Activated CD4-positive, alpha-beta T cell treated with anti-CD3 and anti-CD28 coated beads for 1 hour (primary cell): ENCODE results near the gene IRGM.
A peak's percentile ranks its signal among the peaks of the same experiment; 100 is the strongest.
"Not testable (repeated sequence)": the region's sequence is repeated elsewhere in the genome, so short reads cannot be mapped to it uniquely, and the experiment has no call there.

ENCODE experiments used
- DNase-seq: peaks from one replicate; pipeline ENCODE4 v3.0.0-alpha.2; 2020

The IRGM gene, protein sequence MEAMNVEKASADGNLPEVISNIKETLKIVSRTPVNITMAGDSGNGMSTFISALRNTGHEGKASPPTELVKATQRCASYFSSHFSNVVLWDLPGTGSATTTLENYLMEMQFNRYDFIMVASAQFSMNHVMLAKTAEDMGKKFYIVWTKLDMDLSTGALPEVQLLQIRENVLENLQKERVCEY

DNA sequence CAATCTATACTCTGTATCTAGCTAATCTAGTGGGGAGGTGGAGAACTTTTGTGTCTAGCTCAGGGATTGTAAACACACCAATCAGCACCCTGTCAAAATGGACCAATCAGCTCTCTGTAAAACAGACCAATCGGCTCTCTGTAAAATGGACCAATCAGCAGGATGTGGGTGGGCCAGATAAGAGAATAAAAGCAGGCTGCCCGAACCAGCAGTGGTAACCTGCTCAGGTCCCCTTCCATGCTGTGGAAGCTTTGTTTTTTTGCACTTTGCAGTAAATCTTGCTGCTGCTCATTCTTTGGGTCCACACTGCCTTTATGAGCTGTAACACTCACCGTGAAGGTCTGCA is at the start of gene IRGM:
Gene IRGM, plus strand, starts transcription at position 214 of the 346 bp plus-strand sequence. CDS start 1,603 bp downstream, outside the sequence.
- not testable (repeated sequence) for DNase-seq

GRCh38 chr5:150797384-150797783 is 48.9 kb upstream of the IRGM start:
- DNase-seq: no peak

DNA sequence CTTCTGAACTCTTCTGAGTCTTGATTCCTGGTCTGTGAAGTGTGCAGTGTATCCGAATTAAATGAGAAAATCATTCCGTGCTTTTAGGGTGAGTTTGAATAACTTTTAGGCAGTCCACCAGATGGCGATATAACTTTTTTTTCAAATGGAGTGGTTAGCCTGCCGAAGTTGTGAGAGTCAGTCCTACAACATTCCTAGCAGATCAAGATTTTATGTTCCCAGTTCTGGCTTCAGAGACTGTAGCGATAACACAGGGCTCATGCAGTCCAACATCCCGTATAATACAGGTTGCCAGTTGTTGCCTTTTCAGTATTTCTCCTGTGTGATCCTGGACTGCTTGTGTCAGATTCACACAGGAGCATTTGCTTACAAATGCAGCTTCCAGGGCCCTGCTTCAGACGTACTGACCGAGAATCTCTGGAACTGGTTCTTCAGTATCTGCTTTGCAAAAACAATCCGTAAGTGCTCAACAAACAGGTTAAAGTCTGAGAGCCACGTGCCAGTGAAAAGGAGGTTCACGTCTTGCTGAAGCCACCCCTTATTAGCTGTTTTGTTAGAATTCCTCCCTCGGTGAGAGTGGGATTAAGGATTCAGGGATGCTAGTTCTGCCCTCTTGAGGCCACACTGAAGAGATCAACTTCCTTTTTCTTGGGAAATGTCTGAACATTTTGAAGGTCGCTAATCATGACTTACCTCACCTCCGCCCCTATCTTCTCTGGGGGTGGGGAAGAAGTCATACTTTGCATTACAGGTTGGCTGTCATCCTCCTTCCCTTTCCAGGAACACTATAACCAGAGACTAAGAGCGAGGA is 45.0 kb upstream of the IRGM start:
- no peak for DNase-seq

DNA sequence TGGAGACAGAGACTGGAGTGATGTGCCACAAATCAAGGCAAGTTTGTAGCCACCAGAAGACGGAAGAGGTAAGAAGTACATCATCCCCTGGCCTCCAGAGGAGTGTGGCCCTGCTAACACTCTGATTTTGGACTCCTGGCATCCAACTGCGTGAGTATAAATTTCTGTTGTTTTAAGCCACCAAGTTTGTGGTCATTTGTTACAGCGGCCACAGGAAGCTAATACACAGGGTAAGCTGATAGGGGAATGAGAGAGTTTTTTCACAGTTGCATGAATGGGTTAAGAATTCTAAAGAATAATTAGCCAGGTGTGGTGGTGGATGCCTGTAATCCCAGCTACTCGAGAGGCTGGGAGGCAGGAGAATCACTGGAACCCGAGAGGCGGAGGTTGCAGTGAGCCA is 41.9 kb upstream of the IRGM start:
- DNase-seq: no peak

DNA sequence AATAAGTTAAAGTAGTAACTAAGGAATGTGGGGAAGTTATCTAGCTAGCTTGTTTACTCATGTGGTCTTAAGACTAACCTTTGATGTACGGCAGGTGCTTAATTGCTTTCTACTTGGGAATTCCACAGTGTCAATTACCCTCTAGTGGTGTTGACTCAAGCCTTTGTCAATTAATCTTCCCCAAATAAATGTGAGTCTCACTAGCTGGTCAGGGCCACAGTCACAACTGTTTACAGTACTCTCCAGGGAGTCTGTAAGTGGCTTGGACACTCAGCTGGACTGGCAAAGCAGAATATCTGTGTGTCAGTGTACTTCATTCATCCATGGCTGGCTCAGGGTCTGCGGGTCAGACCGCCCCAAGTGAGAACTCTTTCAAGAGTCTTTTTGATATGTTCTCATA is 37.0 kb upstream of the IRGM start:
- DNase-seq: no peak

DNA sequence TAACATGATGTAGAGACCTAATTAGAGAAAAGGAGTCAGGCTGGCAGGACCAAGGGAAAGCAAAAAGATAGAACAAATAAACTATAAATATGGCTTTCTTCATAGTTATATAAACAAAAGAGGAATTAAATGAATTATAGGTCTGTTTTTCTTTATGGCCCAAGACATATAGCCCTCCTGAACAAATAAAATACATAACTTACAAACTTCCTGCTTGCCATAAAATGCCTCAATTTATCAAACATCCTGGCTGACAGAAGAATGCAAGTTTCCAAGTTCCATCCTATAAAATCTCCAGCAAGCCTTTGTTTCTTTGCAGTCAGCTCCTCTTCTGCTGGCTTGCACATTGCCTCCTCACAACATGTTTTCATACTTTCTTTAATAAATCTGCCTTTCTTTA is 31.3 kb upstream of the IRGM start:
- no peak for DNase-seq

GRCh38 chr5:150816946-150817345 is 29.4 kb upstream of the IRGM start:
- DNase-seq: no peak

DNA sequence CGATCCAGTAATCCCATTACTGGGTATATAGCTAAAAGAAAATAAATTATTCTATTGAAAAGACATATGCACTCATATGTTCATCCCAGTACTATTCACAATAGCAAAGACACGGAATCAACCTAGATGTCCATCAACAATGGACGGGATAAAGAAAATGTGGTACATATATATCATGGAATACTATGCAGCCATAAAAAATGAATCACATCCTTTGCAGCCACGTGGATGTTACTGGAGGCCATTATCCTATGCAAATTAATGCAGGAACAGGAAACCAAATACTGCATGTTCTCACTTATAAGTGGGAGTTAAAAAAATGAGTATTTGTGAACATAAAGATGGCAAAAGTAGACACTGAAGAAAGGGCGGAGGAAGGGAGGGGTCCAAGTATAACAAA is 16.6 kb upstream of the IRGM start:
- DNase-seq: no peak

GRCh38 chr5:150831821-150832220 is 14.5 kb upstream of the IRGM start:
- DNase-seq: not testable (repeated sequence)

- no peak for DNase-seq
These were observed 10.3 kb upstream of the IRGM start for GRCh38 chr5:150836064-150836463.

- no peak for DNase-seq
These were observed 9.6 kb upstream of the IRGM start for GRCh38 chr5:150836703-150837102.

GRCh38 chr5:150845185-150845859 is 999 bp upstream of the IRGM start:
- DNase-seq: not testable (repeated sequence)

DNA sequence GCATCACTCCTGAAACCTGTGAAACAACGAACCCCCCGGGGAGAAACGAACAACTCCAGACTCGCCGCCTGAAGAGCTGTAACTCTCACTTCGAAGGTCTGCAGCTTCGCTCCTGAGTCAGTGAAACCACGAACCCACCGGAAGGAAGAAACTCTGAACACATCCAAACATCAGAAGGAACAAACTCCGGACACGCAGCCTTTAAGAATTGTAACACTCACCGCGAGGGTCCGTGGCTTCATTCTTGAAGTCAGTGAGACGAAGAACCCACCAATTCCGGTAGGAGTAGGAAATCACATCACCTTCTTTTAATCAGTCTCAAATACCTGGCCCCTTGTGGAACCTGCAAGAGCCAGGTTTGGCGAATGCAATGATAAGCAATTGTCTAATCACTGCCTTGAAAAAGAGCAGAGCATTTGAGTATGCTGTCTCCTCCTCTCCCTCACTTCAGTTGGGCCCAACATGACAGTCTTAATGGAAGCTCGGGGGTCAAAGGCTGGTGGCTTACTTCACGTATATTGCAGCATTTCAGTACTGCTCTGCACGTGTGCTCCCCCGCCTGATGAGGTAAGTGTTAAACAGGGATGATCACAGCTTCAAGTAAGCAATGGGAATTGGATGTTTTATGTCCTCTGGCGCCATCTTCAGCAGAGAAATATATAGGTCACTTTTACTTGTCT is 473 bp downstream of the IRGM start:
- DNase-seq: peak; percentile 31

GRCh38 chr5:150847334-150847695 is 994 bp downstream of the IRGM start:
- DNase-seq: no peak

DNA sequence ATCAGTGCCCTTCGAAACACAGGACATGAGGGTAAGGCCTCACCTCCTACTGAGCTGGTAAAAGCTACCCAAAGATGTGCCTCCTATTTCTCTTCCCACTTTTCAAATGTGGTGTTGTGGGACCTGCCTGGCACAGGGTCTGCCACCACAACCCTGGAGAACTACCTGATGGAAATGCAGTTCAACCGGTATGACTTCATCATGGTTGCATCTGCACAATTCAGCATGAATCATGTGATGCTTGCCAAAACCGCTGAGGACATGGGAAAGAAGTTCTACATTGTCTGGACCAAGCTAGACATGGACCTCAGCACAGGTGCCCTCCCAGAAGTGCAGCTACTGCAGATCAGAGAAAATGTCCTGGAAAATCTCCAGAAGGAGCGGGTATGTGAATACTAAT is 1.9 kb downstream of the IRGM start:
- DNase-seq: no peak

GRCh38 chr5:150851039-150851438 is 4.7 kb downstream of the IRGM start:
- no peak for DNase-seq

GRCh38 chr5:150853561-150853960 is 7.2 kb downstream of the IRGM start:
- no peak for DNase-seq

GRCh38 chr5:150856700-150857099 is 10.4 kb downstream of the IRGM start:
- not testable (repeated sequence) for DNase-seq

GRCh38 chr5:150860246-150860821 is 14.0 kb downstream of the IRGM start:
- DNase-seq: no peak

DNA sequence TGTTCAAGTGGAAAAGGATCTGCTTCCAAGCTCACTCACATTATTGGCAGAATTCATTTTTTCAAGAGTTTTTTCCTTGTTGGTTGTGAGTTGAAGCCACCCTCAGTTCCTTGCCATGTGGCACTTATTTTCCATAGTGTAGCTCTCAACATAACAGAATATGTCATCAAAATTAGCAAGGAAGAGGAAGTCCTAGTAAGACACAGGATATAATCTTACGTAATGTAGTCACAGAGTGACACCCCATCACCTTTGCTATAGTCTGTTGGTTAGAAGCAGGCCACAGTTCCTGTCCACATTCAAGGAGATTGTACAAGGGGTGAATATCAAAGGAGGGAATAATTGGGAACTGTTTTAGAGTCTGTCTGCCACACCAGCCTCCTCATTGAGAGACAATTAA is 15.7 kb downstream of the IRGM start:
- no peak for DNase-seq

DNA sequence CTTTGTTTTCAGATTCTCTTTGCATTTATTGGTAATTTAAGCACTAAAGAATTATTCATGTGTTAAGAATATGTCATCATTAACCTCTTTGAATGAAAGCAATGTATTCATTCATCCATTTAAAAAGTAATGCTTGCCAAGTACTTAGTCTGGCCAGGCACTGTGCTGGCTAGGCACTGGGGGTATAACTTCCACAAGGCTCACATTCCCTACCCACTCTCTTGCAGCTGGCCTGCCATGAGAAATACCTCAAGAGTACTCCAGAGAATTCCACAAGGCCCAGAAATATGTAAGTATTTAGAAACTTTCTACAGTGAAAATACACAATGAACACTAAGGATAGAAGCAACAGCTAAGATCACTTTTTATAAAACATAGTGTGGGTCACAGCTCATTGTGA is 33.0 kb downstream of the IRGM start:
- no peak for DNase-seq

- no peak for DNase-seq
These were observed 49.4 kb downstream of the IRGM start for GRCh38 chr5:150895431-150896428.
